ENCODE data around the gene MAGEL2.
"Not testable (repeated sequence)": the region's sequence is repeated elsewhere in the genome, so short reads cannot be mapped to it uniquely, and the experiment has no call there.

The MAGEL2 gene

GRCh38 chr15:23616536-23616935 lies 31.1 kb downstream of the MAGEL2 start:
- no peak for DNase-seq (ENCODE audit: low spot score)

- no peak for DNase-seq (ENCODE audit: low spot score)
Measured at GRCh38 chr15:23606226-23606625, 41.4 kb downstream of the MAGEL2 start.

GRCh38 chr15:23602124-23602523 lies 45.5 kb downstream of the MAGEL2 start:
- no peak for DNase-seq (ENCODE audit: low spot score)

- DNase-seq (ENCODE audit: low spot score) = no peak
Measured at GRCh38 chr15:23599053-23599452, 48.6 kb downstream of the MAGEL2 start.

- DNase-seq (ENCODE audit: low spot score) = not testable (repeated sequence)
Measured at GRCh38 chr15:23597278-23597677, 50.4 kb downstream of the MAGEL2 start.

DNA sequence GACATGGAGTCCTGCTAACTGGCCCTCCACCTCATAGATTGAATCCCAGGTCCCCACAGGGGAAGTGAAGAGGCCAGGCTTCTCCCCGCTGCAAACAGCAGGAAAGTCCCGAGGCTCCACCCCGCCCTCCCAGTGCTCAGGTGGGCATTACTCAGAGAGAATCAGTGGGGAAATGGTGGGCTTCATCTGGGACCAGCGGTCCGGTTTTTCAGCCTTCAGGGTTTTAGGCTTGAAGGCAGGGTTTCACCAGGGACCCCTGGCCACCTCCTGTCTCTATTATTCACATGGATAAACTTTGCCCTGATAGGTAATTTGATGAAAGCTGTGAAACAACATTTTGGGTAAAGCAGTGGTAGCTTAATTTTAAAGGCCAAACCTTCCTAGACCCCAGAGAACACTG lies 50.9 kb downstream of the MAGEL2 start:
- DNase-seq (ENCODE audit: low spot score) = no peak

GRCh38 chr15:23595368-23595767 lies 52.3 kb downstream of the MAGEL2 start:
- no peak for DNase-seq (ENCODE audit: low spot score)

- DNase-seq (ENCODE audit: low spot score) = no peak
Measured at GRCh38 chr15:23594252-23594770, 53.4 kb downstream of the MAGEL2 start.

Measured in SK-N-DZ (cell line).